Prostate gland (tissue), 2 donors: ENCODE results near the gene LRRC74A.
"Not testable (repeated sequence)": the region's sequence is repeated elsewhere in the genome, so short reads cannot be mapped to it uniquely, and the experiment has no call there.

Experiments
- POLR2A ChIP-seq: fragments of 450-650 bp; IDR thresholded peaks from one replicate; pipeline ENCODE4 v1.6.1; 2016; ENCODE audit warnings: antibody characterized with exemption, mild to moderate bottlenecking
- TF ChIP-seq, protein P1 (sequence below), 4 experiments: fragments of 200-600 bp in 2 of 4; fragments of 450-650 bp in 2 of 4; sonication (generic) in 2 of 4; IDR thresholded peaks; 1 replicate in 3 of 4; 2 replicates in 1 of 4; pipeline ENCODE4 v1.5.1; 2016 to 2019; ENCODE audit warnings: antibody characterized with exemption in 4 of 4, mild to moderate bottlenecking in 2 of 4, moderate library complexity in 2 of 4

DNA sequence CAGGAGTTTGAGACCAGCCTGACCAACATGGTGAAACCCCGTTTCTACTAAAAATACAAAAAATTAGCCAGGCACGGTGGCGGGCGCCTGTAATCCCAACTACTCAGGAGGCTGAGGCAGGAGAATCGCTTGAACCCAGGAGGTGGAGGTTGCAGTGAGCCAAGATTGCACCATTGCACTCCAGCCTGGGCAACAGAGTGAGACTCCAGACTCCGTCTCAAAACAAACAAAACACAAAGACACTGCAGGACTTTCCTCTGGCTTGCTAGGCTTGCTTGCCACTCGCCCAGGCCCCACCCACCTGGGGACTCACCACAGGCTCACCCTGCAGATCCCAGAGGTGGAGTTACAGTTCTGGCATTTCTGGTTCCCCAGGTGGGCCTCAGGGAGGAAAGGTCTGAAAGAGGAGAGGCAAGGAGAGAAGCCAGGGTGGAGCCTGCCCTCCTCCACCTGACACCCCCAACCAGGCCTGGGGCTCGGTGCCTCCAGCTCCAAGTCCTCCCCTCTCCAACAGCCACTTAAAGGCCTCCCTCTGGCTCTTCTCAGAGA lies 88.4 kb downstream of the LRRC74A start:
- not testable (repeated sequence) for TF ChIP-seq POLR2A
- TF ChIP-seq, protein P1, sequence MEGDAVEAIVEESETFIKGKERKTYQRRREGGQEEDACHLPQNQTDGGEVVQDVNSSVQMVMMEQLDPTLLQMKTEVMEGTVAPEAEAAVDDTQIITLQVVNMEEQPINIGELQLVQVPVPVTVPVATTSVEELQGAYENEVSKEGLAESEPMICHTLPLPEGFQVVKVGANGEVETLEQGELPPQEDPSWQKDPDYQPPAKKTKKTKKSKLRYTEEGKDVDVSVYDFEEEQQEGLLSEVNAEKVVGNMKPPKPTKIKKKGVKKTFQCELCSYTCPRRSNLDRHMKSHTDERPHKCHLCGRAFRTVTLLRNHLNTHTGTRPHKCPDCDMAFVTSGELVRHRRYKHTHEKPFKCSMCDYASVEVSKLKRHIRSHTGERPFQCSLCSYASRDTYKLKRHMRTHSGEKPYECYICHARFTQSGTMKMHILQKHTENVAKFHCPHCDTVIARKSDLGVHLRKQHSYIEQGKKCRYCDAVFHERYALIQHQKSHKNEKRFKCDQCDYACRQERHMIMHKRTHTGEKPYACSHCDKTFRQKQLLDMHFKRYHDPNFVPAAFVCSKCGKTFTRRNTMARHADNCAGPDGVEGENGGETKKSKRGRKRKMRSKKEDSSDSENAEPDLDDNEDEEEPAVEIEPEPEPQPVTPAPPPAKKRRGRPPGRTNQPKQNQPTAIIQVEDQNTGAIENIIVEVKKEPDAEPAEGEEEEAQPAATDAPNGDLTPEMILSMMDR (IDR thresholded peaks at IDR 0.05) = not testable (repeated sequence)
